Stomach (tissue), 9 donors: ENCODE results near the gene MAN2B1. TPM values are rescaled to one million over a fixed set of nuclear protein-coding genes. Genes with fewer than 3 reads are reported as not detected.

Experiments
- DNase-seq, 2 donors: peaks; one replicate each; pipeline versions ENCODE4 v3.0.0 to v3.0.0-alpha.2; 2013 to 2019
- H3K27ac ChIP-seq, 5 donors: fragments of 200-600 bp in 4 of 5; sonication (generic) in 4 of 5; one replicate each; pipeline ENCODE4 v1.5.1; 2013 to 2019; ENCODE audit warnings: mild to moderate bottlenecking in 1 of 5, moderate library complexity in 1 of 5
- H3K27me3 ChIP-seq, 3 donors: fragments of 200-600 bp; sonication (generic); one replicate each; pipeline ENCODE4 v1.5.1; 2017 to 2019; ENCODE audit warnings: mixed run types in 1 of 3
- H3K36me3 ChIP-seq, 4 donors: fragments of 200-600 bp; sonication (generic); 1 replicate in 3 of 4; 2 replicates in 1 of 4; pipeline ENCODE4 v1.5.1; 2016 to 2019
- H3K4me1 ChIP-seq, 4 donors: fragments of 200-600 bp; sonication (generic); one replicate each; pipeline ENCODE4 v1.5.1; 2016 to 2019
- H3K4me3 ChIP-seq, 4 donors: fragments of 200-600 bp; sonication (generic) in 3 of 4; one replicate each; pipeline ENCODE4 v1.5.1; 2016 to 2019; ENCODE audit warnings: mild to moderate bottlenecking in 1 of 4
- H3K9me3 ChIP-seq, 4 donors: fragments of 200-600 bp; sonication (generic); one replicate each; pipeline ENCODE4 v1.5.1; 2016 to 2019
- CTCF ChIP-seq, 7 experiments: fragments of 450-650 bp in 4 of 7; fragments of 200-600 bp in 3 of 7; sonication (generic) in 3 of 7; IDR thresholded peaks; one replicate each; pipeline ENCODE4 v1.5.1; 2016 to 2019; ENCODE audit warnings: antibody characterized with exemption in 7 of 7, control low read depth in 2 of 7, mild to moderate bottlenecking in 1 of 7
- EP300 ChIP-seq: sonication (generic); formaldehyde crosslinking; IDR thresholded peaks from one replicate; pipeline ENCODE4 v1.6.1; 2017; ENCODE audit warnings: antibody characterized with exemption
- POLR2A ChIP-seq, 4 donors: fragments of 450-650 bp; IDR thresholded peaks; one replicate each; pipeline ENCODE4 v1.6.1; 2016; ENCODE audit warnings: antibody characterized with exemption in 4 of 4, control low read depth in 2 of 4, mild to moderate bottlenecking in 1 of 4, moderate library complexity in 1 of 4
- POLR2AphosphoS5 ChIP-seq, 3 donors: sonication (generic); formaldehyde crosslinking; IDR thresholded peaks; one replicate each; pipeline ENCODE4 v1.6.1; 2016; ENCODE audit warnings: antibody characterized with exemption in 3 of 3
- WGBS, 5 donors: extraction: QIAGEN DNeasy Blood & Tissue Kit in 3 of 5; methylation state at CpG; one replicate each; pipeline versions ENCODE4 v1.1.5 to v1.1.7; 2013 to 2018; 5-methylcytosine and 5-hydroxymethylcytosine counted together
- intact Hi-C: fragments of 100-400 bp; cut with DNase I; formaldehyde crosslinking; loops from one replicate; pipeline ENCODE4 v1.15.1; 2023; ENCODE audit warnings: low total_unique reads
- polyA plus RNA-seq, 3 donors: library from polyadenylated mRNA; stranded (reverse); fragments of 200-250 nt; gene quantifications; one replicate each; pipeline ENCODE4 v1.2.3, GENCODE V29; 2013
- total RNA-seq, 5 donors: library from RNA; depleted of rRNA; stranded (reverse); fragments of >200 nt; gene quantifications; one replicate each; pipeline versions ENCODE4 v1.1.0 to v1.2.3, GENCODE V29; 2014 to 2016
- donor health status: healthy with polysubstance abuse.
- donor health status: Bipolar disorder and iron deficiency.
- donor health status: healthy.

Gene MAN2B1
- total and polyA plus RNA-seq, 8 donors, result 20.6 to 429 (median 84.0) TPM

GRCh38 chr19:12657966-12658365 lies 8.6 kb downstream of the MAN2B1 start:
- DNase-seq, result no peak
- H3K4me3 ChIP-seq, result no peak overlapping the region
- H3K36me3 ChIP-seq, result peaks cover 46 to 96% (median 93%) of the 10 kb centered on the region in 4 donors
- H3K9me3 ChIP-seq, result no peaks in the 10 kb centered on the region
- H3K4me1 ChIP-seq, result no peaks in the 10 kb centered on the region
- intact Hi-C loops, result no loop called here
- no peak for TF ChIP-seq POLR2A (IDR thresholded peaks at IDR 0.05)
- no peak for TF ChIP-seq POLR2AphosphoS5 (IDR thresholded peaks at IDR 0.05)
- TF ChIP-seq EP300, result no peak
- TF ChIP-seq CTCF (IDR thresholded peaks at IDR 0.05), result no peak
- H3K27ac ChIP-seq, result no peak overlapping the region
- WGBS, 5 donors, result 95 to 98% (median 96%) methylated on average over 19 to 22 of the region's 22 CpGs
- H3K27me3 ChIP-seq, result no peaks in the 10 kb centered on the region

DNA sequence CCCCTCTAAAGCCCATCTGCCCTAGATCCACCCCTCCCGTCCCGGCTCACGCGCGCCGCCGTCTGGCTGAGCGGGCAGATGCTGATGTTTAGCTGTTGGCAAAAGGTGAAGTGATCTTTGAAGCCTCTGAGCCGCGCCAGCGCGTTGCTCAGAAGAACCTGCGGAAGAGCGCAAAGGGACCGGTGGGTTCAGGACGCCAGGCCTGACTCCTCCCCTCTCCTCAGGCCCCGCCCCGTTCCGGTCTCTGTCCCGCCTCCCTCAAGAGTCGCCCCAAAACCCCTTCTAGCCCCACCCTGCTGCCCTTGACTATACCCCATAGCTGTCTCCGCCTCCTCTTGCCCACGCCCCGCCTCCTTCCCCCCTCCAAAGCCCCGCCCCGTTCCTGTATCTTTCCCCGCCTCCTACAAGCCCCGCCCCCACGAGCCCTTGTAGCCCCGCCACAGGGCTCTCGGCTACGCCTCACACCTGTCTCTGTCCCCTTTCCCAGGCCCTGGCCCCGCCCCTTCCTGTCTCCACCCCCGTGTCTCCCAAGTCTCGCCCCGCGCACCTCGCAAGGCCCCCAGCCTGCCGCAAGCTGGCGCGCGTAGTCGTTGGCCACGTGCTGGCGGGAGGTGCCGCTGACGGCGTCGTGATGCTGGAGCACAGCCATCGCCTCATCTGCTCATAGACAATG lies 9.5 kb downstream of the MAN2B1 start:
- DNase-seq, result no peak
- Histone ChIP-seq H3K9me3 (no peaks in the 10 kb centered on the region), H3K27me3 (no peaks in the 10 kb centered on the region), H3K27ac (no peak overlapping the region), H3K4me3 (no peak overlapping the region), H3K36me3 (peaks cover 39 to 92% (median 87%) of the 10 kb centered on the region in 4 donors), H3K4me1 (no peaks in the 10 kb centered on the region)
- 70 to 76% (median 74%) methylated on average over 42 to 50 of the region's 50 CpGs for WGBS, 5 donors
- intact Hi-C loops, result no loop called here
- no peak for TF ChIP-seq POLR2A (IDR thresholded peaks at IDR 0.05)

DNA sequence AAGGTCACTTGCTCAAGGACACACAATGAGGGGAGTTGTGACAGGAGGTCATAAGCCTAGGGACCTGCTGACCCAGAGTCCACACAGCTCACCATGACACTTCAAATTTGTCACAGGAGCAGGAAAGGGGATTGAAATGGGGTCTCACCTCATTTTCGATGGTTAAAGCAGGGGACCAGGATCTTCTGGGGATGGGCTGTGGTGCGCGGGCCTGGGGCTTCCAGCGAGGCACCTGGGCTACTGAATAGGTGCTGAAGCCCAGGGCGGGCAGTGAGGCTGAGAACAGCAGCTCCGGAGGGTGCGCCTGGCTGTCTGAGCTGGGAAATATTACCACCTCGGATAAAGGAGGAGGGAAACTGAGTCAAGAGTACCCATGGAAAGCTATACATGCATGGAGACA lies 11.0 kb downstream of the MAN2B1 start:
- DNase-seq, result no peak
- H3K9me3 ChIP-seq, result no peaks in the 10 kb centered on the region
- peaks cover 25 to 88% (median 83%) of the 10 kb centered on the region in 4 donors for H3K36me3 ChIP-seq
- 93 to 97% (median 97%) methylated on average over 8 of the region's 8 CpGs for WGBS, 5 donors
- no peaks in the 10 kb centered on the region for H3K27me3 ChIP-seq
- intact Hi-C loops, result no loop called here
- no peaks in the 10 kb centered on the region for H3K4me1 ChIP-seq
- TF ChIP-seq CTCF (IDR thresholded peaks at IDR 0.05), result no peak
- no peak for TF ChIP-seq POLR2AphosphoS5 (IDR thresholded peaks at IDR 0.05)
- TF ChIP-seq POLR2A (IDR thresholded peaks at IDR 0.05), result no peak
- TF ChIP-seq EP300, result no peak
- no peak overlapping the region for H3K27ac ChIP-seq
- H3K4me3 ChIP-seq, result no peak overlapping the region

- DNase-seq, result no peak
- Histone ChIP-seq H3K27me3 (no peaks in the 10 kb centered on the region), H3K27ac (no peak overlapping the region), H3K9me3 (no peaks in the 10 kb centered on the region), H3K4me3 (no peak overlapping the region), H3K4me1 (peaks cover 10 to 17% (median 15%) of the 10 kb centered on the region in 4 donors), H3K36me3 (peaks cover 15 to 57% (median 50%) of the 10 kb centered on the region in 4 donors)
- intact Hi-C loops, result no loop called here
- no peak for TF ChIP-seq POLR2AphosphoS5 (IDR thresholded peaks at IDR 0.05)
- no peak for TF ChIP-seq CTCF (IDR thresholded peaks at IDR 0.05)
- no peak for TF ChIP-seq EP300
- TF ChIP-seq POLR2A (IDR thresholded peaks at IDR 0.05), result no peak
- 88 to 96% (median 96%) methylated on average over 6 of the region's 6 CpGs for WGBS, 5 donors
These were observed 14.3 kb downstream of the MAN2B1 start for GRCh38 chr19:12652219-12652618.

DNA sequence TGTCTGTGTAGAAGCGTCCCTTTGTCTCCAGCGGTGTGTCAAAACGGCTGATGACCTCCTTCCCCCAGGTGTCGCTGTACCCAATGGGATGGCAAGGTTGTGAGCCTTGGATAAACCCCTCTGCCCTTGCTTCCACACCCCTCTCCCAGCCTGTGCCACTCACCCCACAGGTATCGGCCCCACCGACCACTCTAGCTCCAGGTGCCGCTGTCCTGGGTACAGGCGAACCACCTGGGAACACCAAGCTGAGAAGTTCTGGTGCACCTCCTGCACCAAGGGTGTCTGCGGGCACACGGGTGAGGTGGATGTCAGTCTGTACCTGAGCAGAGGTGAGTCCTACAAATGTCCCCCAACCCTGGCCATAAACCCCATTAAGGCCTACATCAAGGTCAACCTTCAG lies 16.6 kb downstream of the MAN2B1 start:
- DNase-seq, result no peak
- Histone ChIP-seq H3K27me3 (no peaks in the 10 kb centered on the region), H3K4me3 (no peak overlapping the region), H3K9me3 (no peaks in the 10 kb centered on the region), H3K36me3 (peaks cover 0 to 39% (median 28%) of the 10 kb centered on the region in 4 donors), H3K4me1 (peaks cover 10 to 19% (median 17%) of the 10 kb centered on the region in 4 donors), H3K27ac (no peak overlapping the region)
- intact Hi-C loops, result no loop called here
- no peak for TF ChIP-seq EP300
- TF ChIP-seq POLR2A (IDR thresholded peaks at IDR 0.05), result no peak
- no peak for TF ChIP-seq CTCF (IDR thresholded peaks at IDR 0.05)
- TF ChIP-seq POLR2AphosphoS5 (IDR thresholded peaks at IDR 0.05), result no peak
- WGBS, 5 donors, result 93 to 98% (median 95%) methylated on average over 10 of the region's 10 CpGs
